GM19193 (cell line): Measurements from ENCODE around the gene ISL2.

ENCODE experiments used
- POLR2A ChIP-seq: IDR thresholded peaks from 4 replicates; pipeline ENCODE4 v1.6.1; 2011; ENCODE audit not compliant: insufficient read depth, insufficient read length; ENCODE audit errors: extremely low read depth

Gene ISL2

GRCh38 chr15:76345880-76346668 is 9.5 kb downstream of the ISL2 start:
- no peak for TF ChIP-seq POLR2A

GRCh38 chr15:76346669-76347481 is 10.3 kb downstream of the ISL2 start:
- no peak for TF ChIP-seq POLR2A

GRCh38 chr15:76347482-76348055 is 11.0 kb downstream of the ISL2 start:
- no peak for TF ChIP-seq POLR2A

DNA sequence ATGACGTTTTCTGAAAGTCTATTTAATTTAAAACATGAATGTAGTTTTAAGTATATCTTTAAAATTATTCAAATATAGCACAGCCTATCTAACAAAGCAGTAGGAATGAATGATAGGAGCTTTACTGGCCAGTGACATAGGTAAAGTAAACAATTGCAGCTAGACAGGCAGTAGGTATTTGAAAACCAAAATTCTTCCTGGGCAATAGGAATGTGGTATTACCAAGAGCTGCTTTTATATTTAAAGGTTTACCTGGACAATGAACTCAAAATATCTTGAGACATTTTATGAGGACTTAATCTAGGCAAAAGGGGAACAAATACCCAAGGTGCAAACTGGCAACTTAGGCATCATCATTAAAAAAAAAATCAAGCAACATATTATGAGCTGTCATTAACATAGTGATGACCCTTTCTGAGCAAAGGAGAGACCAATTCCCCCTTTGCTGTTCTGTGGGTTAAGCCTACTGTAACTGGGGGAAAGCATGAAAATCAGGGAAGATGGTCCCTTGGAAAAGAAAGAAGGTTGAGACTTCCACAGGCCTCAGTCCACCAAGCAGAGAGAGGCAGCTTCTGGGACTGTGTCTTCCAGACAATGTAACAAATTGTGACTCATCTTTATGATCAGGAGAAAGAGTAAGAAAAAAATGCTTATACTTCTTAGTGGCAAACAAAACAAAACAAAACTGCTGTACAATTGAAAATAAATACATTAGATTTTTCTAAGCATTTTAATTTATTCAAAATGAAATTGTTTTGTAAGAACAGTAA is 12.9 kb downstream of the ISL2 start:
- no peak for TF ChIP-seq POLR2A

DNA sequence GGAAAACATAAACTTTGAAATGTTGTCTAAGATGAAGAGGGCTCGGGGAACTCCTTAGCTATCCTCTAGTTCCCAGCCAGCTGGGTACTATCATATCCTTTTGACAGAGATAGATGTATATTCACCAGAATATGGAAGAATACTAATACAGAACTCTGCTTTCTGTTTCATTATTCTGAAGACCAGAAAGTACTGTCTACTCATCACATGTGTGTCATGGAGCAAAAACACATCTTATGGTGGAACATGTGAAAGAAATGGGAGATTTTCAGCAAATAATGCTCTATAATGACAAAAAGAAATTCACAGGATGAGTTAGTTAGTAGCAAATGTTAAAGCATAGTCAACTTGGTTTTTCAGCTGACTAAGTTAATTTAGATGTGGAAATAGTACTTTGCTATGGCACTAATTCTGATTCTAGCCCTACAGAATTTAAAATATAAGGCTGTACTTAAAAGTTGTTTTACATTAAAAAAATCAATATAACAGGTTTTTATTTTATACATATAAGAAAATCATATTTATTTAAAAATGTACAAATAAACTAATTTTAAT is 16.5 kb downstream of the ISL2 start:
- no peak for TF ChIP-seq POLR2A

GRCh38 chr15:76353903-76354302 is 17.3 kb downstream of the ISL2 start:
- TF ChIP-seq POLR2A: no peak

GRCh38 chr15:76354823-76355440 is 18.4 kb downstream of the ISL2 start:
- no peak for TF ChIP-seq POLR2A

DNA sequence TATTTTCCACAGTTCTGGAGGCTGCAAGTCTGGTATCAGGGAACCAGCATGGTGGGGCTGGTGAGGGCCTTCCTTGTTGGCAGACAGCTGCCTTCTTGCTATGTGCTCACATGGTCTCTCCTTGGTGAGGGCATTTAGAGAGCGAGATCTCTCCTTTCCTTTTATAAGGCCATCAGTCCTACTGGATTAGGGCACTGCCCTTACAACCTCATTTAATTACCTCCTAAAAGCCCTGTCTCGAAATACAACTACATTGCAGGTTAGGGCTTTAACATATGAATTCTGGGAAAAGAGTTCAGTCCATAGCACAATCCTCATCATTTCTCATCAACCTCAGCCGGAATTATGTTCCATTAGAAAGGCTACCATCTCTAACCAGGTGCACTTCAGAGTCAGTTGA is 21.9 kb downstream of the ISL2 start:
- no peak for TF ChIP-seq POLR2A

DNA sequence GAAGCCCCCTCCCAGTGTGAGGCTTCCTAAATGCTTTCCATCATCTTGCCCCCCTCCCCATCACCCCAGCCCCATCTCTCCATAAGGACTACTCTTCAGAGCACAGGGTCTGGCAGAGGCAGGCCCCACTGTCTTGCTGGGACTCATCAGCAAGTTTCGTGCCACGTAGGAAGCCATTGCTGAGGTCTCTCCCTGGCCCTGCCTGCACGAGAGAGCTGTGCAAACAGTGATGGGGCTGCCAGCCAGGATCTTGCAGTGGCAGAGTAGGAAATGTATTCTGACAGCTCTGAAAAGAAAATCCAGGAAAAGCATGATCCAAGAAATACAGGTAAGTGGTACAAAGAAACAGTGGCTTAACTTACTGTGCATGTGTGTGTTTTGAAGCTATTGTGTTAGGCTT is 22.6 kb downstream of the ISL2 start:
- TF ChIP-seq POLR2A: no peak

- no peak for TF ChIP-seq POLR2A
These were observed 23.8 kb downstream of the ISL2 start for GRCh38 chr15:76360416-76360815.

- TF ChIP-seq POLR2A: no peak
These were observed 26.7 kb downstream of the ISL2 start for GRCh38 chr15:76363251-76363650.

DNA sequence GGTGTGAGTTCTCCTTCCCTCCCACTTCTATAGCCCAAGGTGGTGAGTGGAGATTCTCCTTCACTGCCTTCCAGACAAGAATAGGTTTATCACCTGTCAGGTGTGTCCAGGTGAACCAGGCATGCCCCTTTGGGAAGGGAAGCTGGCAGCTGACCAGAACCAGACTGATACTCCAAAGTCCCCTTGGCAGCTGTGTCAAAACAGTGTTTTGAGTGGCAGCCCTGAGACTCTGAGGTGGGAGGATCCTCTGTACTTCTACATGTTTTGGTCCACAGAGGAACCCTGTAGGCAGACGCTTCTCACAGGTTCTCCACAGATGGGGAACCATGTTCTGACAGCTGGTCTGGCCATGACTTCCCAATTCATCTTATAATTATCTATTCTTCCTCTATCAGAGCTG is 30.1 kb downstream of the ISL2 start:
- TF ChIP-seq POLR2A: no peak

DNA sequence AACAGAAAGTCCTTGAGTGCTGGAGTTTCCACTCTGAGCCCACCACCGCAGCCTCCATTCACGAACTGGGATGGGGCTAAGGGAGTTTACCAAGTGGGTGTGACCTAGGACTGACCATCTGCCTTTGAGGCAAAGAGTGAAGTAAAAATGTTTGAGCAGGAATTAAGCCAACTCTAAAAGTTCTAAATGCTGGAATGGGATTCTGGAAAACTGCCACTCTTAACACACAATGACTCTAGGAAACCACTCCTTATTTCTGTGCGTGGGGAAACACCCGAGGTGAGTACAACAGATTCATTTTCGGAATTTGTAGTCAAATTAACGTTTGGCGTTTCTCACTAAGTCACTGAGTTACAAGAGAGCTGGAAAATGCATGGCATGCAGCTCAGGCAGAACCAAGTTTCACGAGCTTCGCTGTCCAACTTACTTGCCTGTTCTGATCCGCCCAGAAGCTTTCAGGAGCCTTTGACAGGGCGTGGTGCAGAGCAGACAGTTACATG is 31.6 kb downstream of the ISL2 start:
- TF ChIP-seq POLR2A: no peak

- TF ChIP-seq POLR2A: no peak
These were observed 39.5 kb downstream of the ISL2 start for GRCh38 chr15:76376029-76376428.
